ENCODE results near the gene KLK7. TPM values are rescaled to one million over a fixed set of nuclear protein-coding genes. Genes with fewer than 3 reads are reported as not detected.

The KLK7 gene
- total RNA-seq, 1 experiment from 2014 or later: 3.6 TPM

DNA sequence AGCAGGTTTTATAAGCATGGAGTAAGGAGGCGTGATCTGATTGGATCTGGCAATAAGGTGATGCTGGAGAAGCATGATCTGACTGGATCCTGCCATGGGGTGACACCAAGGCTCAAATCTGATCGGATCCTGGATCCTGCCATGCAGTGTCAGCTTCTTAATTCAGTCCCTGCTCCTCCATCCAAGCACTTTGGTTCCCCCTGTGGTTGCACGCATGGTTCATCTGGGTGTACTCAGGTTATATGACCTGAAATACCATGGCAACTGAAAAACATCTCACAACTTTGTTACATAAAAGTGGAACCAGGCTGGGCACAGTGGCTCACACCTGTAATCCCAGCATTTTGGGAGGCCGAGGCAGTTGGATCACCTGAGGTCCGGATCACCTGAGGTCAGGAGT lies 54.9 kb downstream of the KLK7 start:
- intact Hi-C loops (cut with micrococcal nuclease): loop anchor here (1.0 kb wide), 1 partner anchor 168 kb away; no protein-coding TSS in a partner anchor
- ChIA-PET CTCF (no interaction called here), POLR2A (ENCODE audit: unreplicated experiment) (no interaction called here)
- no peak for ATAC-seq
- H3K4me1 ChIP-seq (ENCODE audit: insufficient read depth, low read length): peaks cover 47% of the 10 kb centered on the region
- TF ChIP-seq EZH2 (IDR thresholded peaks at IDR 0.05; ENCODE audit: low read length, unreplicated experiment): no peak
- TF ChIP-seq, protein P1, sequence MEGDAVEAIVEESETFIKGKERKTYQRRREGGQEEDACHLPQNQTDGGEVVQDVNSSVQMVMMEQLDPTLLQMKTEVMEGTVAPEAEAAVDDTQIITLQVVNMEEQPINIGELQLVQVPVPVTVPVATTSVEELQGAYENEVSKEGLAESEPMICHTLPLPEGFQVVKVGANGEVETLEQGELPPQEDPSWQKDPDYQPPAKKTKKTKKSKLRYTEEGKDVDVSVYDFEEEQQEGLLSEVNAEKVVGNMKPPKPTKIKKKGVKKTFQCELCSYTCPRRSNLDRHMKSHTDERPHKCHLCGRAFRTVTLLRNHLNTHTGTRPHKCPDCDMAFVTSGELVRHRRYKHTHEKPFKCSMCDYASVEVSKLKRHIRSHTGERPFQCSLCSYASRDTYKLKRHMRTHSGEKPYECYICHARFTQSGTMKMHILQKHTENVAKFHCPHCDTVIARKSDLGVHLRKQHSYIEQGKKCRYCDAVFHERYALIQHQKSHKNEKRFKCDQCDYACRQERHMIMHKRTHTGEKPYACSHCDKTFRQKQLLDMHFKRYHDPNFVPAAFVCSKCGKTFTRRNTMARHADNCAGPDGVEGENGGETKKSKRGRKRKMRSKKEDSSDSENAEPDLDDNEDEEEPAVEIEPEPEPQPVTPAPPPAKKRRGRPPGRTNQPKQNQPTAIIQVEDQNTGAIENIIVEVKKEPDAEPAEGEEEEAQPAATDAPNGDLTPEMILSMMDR (conservative IDR thresholded peaks at IDR 0.05; ENCODE audit: low read depth, low read length): no peak
- no peak for TF ChIP-seq EZH2phosphoT487 (IDR thresholded peaks at IDR 0.05; ENCODE audit: borderline replicate concordance, low read length)
- H3K27me3 ChIP-seq (ENCODE audit: low read length): no peaks in the 10 kb centered on the region
- H3K9me3 ChIP-seq (ENCODE audit: low read length): no peaks in the 10 kb centered on the region
- no peak overlapping the region for H3K4me2 ChIP-seq (ENCODE audit: low read length)
- peak; percentile 46 for DNase-seq
- H3K4me3 ChIP-seq (ENCODE audit: low read length): no peak overlapping the region
- peaks cover 17% of the 10 kb centered on the region for H3F3A ChIP-seq (ENCODE audit: low read length, unreplicated experiment)
- no peak overlapping the region for H2AFZ ChIP-seq (ENCODE audit: low read length)
- H4K20me1 ChIP-seq (ENCODE audit: low read length): no peaks in the 10 kb centered on the region
- no peaks in the 10 kb centered on the region for H3K9me2 ChIP-seq (replicated peaks; ENCODE audit: low read length)
- no peaks in the 10 kb centered on the region for H3K79me2 ChIP-seq (ENCODE audit: low read length)
- BruUV-seq (replicated peaks): no TSS peak
- H3K36me3 ChIP-seq (ENCODE audit: low read depth, low read length): no peaks in the 10 kb centered on the region
- H3K27ac ChIP-seq (ENCODE audit: low read length): no peak overlapping the region
- no peak overlapping the region for H3K9ac ChIP-seq (ENCODE audit: low read length)

Other genes with a start within 250 kb of the KLK7 start
- not detected in 2 replicates for gene GPR32, start 213.5 kb downstream of the KLK7 start, total RNA-seq (2014; rRNA removed)
- not detected in 2 replicates for gene ACP4, start 193.5 kb downstream of the KLK7 start, total RNA-seq (2014; rRNA removed)
- not detected in 2 replicates for gene KLK1, start 160.1 kb downstream of the KLK7 start, total RNA-seq (2014; rRNA removed)
- gene KLK15, start 150.3 kb downstream of the KLK7 start, total RNA-seq (2014; rRNA removed): 1.3 TPM in 1 of 2 replicates, not detected in the other
- not detected in 2 replicates for gene KLK3, start 129.0 kb downstream of the KLK7 start, total RNA-seq (2014; rRNA removed)
- not detected in 2 replicates for gene KLK2, start 110.5 kb downstream of the KLK7 start, total RNA-seq (2014; rRNA removed)
- gene KLK4, start 72.5 kb downstream of the KLK7 start, total RNA-seq (2014; rRNA removed): not detected in 2 replicates
- gene KLK5, start 30.9 kb downstream of the KLK7 start, total RNA-seq (2014; rRNA removed): 58.5 and 59.0 TPM in 2 replicates
- gene KLK6, start 14.3 kb downstream of the KLK7 start, total RNA-seq (2014; rRNA removed): 73.7 and 75.0 TPM in 2 replicates
- 2.3 TPM in 1 of 2 replicates, not detected in the other for gene KLK8, start 17.7 kb upstream of the KLK7 start, total RNA-seq (2014; rRNA removed)
- gene KLK10, start 35.8 kb upstream of the KLK7 start, total RNA-seq (2014; rRNA removed): 1.2 and 2.9 TPM in 2 replicates
- 0.23 TPM in 1 of 2 replicates, not detected in the other for gene KLK11, start 42.7 kb upstream of the KLK7 start, total RNA-seq (2014; rRNA removed)
- gene KLK12, start 51.1 kb upstream of the KLK7 start, total RNA-seq (2014; rRNA removed): not detected in 2 replicates
- not detected in 2 replicates for gene KLK13, start 81.2 kb upstream of the KLK7 start, total RNA-seq (2014; rRNA removed)
- gene KLK14, start 99.0 kb upstream of the KLK7 start, total RNA-seq (2014; rRNA removed): not detected in 2 replicates
- gene CTU1, start 124.5 kb upstream of the KLK7 start, total RNA-seq (2014; rRNA removed): 29.0 and 40.8 TPM in 2 replicates
- not detected in 2 replicates for gene SIGLEC9, start 141.0 kb upstream of the KLK7 start, total RNA-seq (2014; rRNA removed)
- not detected in 2 replicates for gene SIGLEC7, start 158.4 kb upstream of the KLK7 start, total RNA-seq (2014; rRNA removed)
- 2.2 and 6.0 TPM in 2 replicates for gene CD33, start 241.2 kb upstream of the KLK7 start, total RNA-seq (2014; rRNA removed)

Measured in PC-3 (cell line).